ENCODE data around the gene TIGD3. TPM values are rescaled to one million over a fixed set of nuclear protein-coding genes. Genes with fewer than 3 reads are reported as not detected.

TIGD3 gene
- total and polyA plus RNA-seq, 2 of the 13 experiments (the other 11 are each of a cell fraction or from before 2014, with no cell fraction given): 0.49 to 4.9 TPM

DNA sequence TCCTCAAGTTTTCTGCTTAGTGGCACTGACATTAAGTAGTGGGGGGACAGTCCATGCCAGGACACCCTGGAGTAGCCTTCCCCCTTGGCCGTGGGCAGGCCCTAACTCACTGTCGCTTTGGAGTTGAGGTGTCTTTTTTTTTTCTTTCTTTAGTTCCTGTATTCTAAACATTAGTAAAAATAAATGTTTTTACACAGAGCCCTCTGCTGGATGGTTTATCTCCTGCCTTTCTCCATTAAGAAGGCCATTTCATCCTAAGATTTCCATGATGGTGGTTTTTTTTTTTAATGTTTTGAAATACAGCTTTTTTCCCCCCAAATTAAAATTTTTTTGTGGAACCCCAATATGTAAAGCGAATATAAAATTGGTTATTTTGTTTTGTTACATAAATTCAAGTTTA lies 1.8 kb upstream of the TIGD3 start:
- Histone ChIP-seq H4K20me1 (ENCODE audit: insufficient read depth, low read length) (no peaks in the 10 kb centered on the region), H3K4me2 (ENCODE audit: low read depth, low read length) (no peak overlapping the region), H3K27ac (ENCODE audit: extremely low read length, insufficient read depth, low read length) (no peak overlapping the region), H3K79me2 (ENCODE audit: insufficient read depth, low read length) (no peaks in the 10 kb centered on the region), H3K4me1 (ENCODE audit: insufficient read depth, low read length) (peaks cover 26% of the 10 kb centered on the region), H3K36me3 (replicated peaks in 1 of 2; ENCODE audit: control insufficient read depth in 1 of 2, insufficient read depth in 2 of 2, low read length in 2 of 2) (peaks cover 13 to 34% of the 10 kb centered on the region in 2 experiments; a peak in 3 of 5 replicates), H3K27me3 (ENCODE audit: control insufficient read depth in 1 of 2, insufficient read depth in 2 of 2, low read length in 2 of 2) (no peaks in the 10 kb centered on the region), H3K9me3 (ENCODE audit: low read length) (no peaks in the 10 kb centered on the region), H2AFZ (ENCODE audit: low read length) (no peak overlapping the region), H3K4me3 (replicated peaks in 1 of 3; ENCODE audit: insufficient read depth in 1 of 3, low read depth in 2 of 3, low read length in 3 of 3) (no peak overlapping the region), H3K9ac (ENCODE audit: insufficient read depth, low read depth, low read length) (no peak overlapping the region)
- DNase-seq (ENCODE audit: low spot score) (no peak), ATAC-seq (no peak), FAIRE-seq (no peak)
- ChIA-PET POLR2A (interaction anchor here (0.8 to 2.2 kb wide), 3 partner anchors 19 to 146 kb away, joined by 3 to 13 read pairs (median 3); partner anchors contain the start of genes DPF2 and MALAT1), CTCF (ENCODE audit: low intra/inter-chr PET ratio, low total read pairs) (no interaction called here)
- WGBS (ENCODE audit: low lambda C conversion rate): 91% methylated on average over 3 of the region's 3 CpGs
- TF ChIP-seq GABPA (IDR thresholded peaks at IDR 0.05; ENCODE audit: low read depth, low read length) (no peak), GABPA (CRISPR knock-in tag; IDR thresholded peaks at IDR 0.05; ENCODE audit: low read depth) (no peak), SOX5 (CRISPR knock-in tag; IDR thresholded peaks at IDR 0.05; ENCODE audit: borderline replicate concordance) (no peak), NFIB (CRISPR knock-in tag; IDR thresholded peaks at IDR 0.05; ENCODE audit: borderline replicate concordance) (no peak), HOXA3 (CRISPR knock-in tag; IDR thresholded peaks at IDR 0.05) (no peak), RBM39 (IDR thresholded peaks at IDR 0.05; ENCODE audit: low read depth, low read length, poor library complexity, severe bottlenecking) (no peak), ZFP36L2 (CRISPR knock-in tag; IDR thresholded peaks at IDR 0.05) (no peak), ZMYM4 (CRISPR knock-in tag; IDR thresholded peaks at IDR 0.05) (no peak), WIZ (CRISPR knock-in tag; IDR thresholded peaks at IDR 0.05) (no peak), ZNF17 (CRISPR knock-in tag; IDR thresholded peaks at IDR 0.05) (no peak), NFYC (CRISPR knock-in tag; IDR thresholded peaks at IDR 0.05) (no peak), MIXL1 (CRISPR knock-in tag; IDR thresholded peaks at IDR 0.05) (no peak)
- TF ChIP-seq, protein P1, sequence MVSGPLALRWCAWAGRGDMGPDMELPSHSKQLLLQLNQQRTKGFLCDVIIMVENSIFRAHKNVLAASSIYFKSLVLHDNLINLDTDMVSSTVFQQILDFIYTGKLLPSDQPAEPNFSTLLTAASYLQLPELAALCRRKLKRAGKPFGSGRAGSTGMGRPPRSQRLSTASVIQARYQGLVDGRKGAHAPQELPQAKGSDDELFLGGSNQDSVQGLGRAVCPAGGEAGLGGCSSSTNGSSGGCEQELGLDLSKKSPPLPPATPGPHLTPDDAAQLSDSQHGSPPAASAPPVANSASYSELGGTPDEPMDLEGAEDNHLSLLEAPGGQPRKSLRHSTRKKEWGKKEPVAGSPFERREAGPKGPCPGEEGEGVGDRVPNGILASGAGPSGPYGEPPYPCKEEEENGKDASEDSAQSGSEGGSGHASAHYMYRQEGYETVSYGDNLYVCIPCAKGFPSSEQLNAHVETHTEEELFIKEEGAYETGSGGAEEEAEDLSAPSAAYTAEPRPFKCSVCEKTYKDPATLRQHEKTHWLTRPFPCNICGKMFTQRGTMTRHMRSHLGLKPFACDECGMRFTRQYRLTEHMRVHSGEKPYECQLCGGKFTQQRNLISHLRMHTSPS (CRISPR knock-in tag; IDR thresholded peaks at IDR 0.05; ENCODE audit: low read depth): no peak
- TF ChIP-seq, protein P2, sequence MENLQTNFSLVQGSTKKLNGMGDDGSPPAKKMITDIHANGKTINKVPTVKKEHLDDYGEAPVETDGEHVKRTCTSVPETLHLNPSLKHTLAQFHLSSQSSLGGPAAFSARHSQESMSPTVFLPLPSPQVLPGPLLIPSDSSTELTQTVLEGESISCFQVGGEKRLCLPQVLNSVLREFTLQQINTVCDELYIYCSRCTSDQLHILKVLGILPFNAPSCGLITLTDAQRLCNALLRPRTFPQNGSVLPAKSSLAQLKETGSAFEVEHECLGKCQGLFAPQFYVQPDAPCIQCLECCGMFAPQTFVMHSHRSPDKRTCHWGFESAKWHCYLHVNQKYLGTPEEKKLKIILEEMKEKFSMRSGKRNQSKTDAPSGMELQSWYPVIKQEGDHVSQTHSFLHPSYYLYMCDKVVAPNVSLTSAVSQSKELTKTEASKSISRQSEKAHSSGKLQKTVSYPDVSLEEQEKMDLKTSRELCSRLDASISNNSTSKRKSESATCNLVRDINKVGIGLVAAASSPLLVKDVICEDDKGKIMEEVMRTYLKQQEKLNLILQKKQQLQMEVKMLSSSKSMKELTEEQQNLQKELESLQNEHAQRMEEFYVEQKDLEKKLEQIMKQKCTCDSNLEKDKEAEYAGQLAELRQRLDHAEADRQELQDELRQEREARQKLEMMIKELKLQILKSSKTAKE (CRISPR knock-in tag; IDR thresholded peaks at IDR 0.05; ENCODE audit: borderline replicate concordance): no peak
- TF ChIP-seq, protein P3, sequence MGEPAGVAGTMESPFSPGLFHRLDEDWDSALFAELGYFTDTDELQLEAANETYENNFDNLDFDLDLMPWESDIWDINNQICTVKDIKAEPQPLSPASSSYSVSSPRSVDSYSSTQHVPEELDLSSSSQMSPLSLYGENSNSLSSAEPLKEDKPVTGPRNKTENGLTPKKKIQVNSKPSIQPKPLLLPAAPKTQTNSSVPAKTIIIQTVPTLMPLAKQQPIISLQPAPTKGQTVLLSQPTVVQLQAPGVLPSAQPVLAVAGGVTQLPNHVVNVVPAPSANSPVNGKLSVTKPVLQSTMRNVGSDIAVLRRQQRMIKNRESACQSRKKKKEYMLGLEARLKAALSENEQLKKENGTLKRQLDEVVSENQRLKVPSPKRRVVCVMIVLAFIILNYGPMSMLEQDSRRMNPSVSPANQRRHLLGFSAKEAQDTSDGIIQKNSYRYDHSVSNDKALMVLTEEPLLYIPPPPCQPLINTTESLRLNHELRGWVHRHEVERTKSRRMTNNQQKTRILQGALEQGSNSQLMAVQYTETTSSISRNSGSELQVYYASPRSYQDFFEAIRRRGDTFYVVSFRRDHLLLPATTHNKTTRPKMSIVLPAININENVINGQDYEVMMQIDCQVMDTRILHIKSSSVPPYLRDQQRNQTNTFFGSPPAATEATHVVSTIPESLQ (CRISPR knock-in tag; conservative IDR thresholded peaks at IDR 0.05): no peak
- TF ChIP-seq, protein P4, sequence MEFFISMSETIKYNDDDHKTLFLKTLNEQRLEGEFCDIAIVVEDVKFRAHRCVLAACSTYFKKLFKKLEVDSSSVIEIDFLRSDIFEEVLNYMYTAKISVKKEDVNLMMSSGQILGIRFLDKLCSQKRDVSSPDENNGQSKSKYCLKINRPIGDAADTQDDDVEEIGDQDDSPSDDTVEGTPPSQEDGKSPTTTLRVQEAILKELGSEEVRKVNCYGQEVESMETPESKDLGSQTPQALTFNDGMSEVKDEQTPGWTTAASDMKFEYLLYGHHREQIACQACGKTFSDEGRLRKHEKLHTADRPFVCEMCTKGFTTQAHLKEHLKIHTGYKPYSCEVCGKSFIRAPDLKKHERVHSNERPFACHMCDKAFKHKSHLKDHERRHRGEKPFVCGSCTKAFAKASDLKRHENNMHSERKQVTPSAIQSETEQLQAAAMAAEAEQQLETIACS (CRISPR knock-in tag; IDR thresholded peaks at IDR 0.05): no peak
- TF ChIP-seq, protein P5, sequence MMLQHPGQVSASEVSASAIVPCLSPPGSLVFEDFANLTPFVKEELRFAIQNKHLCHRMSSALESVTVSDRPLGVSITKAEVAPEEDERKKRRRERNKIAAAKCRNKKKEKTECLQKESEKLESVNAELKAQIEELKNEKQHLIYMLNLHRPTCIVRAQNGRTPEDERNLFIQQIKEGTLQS (CRISPR knock-in tag; IDR thresholded peaks at IDR 0.05): no peak
- intact Hi-C loops (cut with micrococcal nuclease; ENCODE audit: unreplicated experiment): no loop called here
- in situ Hi-C loops (cut with HindIII; ENCODE audit: extremely low pct_ligation_motif_present, low pct_unique_long_range_greater_than_20kb): no loop called here
- no TSS peak for BruUV-seq (replicated peaks)
